Loucy (cell line): ENCODE results near the gene NRCAM.

Source experiments
- H2AFZ ChIP-seq: fragments of 200-600 bp; sonication (generic); 2 replicates; pipeline ENCODE4 v1.6.0; 2016; ENCODE audit warnings: antibody characterized with exemption, mild to moderate bottlenecking, low read length, moderate library complexity
- H3F3A ChIP-seq: fragments of 200-600 bp; 2 replicates; pipeline ENCODE4 v1.6.0; 2016; ENCODE audit warnings: antibody characterized with exemption, low read depth, mild to moderate bottlenecking
- H3K27me3 ChIP-seq: fragments of 200-600 bp; sonication (generic); 2 replicates; pipeline ENCODE4 v1.6.1; 2014; ENCODE audit warnings: low read length, mild to moderate bottlenecking; ENCODE audit not compliant: insufficient read depth, poor library complexity, severe bottlenecking
- H3K36me3 ChIP-seq: fragments of 200-600 bp; sonication (generic); 2 replicates; pipeline ENCODE4 v1.6.1; 2016; ENCODE audit warnings: low read length; ENCODE audit not compliant: insufficient read depth
- H3K4me1 ChIP-seq: fragments of 200-600 bp; sonication (generic); 2 replicates; pipeline ENCODE4 v1.5.1; 2014; ENCODE audit warnings: low read length, mild to moderate bottlenecking; ENCODE audit not compliant: insufficient read depth, poor library complexity, severe bottlenecking
- H3K4me2 ChIP-seq: fragments of 200-600 bp; sonication (generic); 2 replicates; pipeline ENCODE4 v1.6.0; 2014; ENCODE audit warnings: antibody characterized with exemption, low read length, low read depth, mild to moderate bottlenecking; ENCODE audit not compliant: poor library complexity, severe bottlenecking
- H3K4me3 ChIP-seq: fragments of 200-600 bp; sonication (generic); 2 replicates; pipeline ENCODE4 v1.5.1; 2014; ENCODE audit warnings: low read length, mild to moderate bottlenecking, mixed read lengths; ENCODE audit not compliant: poor library complexity, severe bottlenecking
- H3K79me2 ChIP-seq: fragments of 200-600 bp; sonication (generic); 2 replicates; pipeline ENCODE4 v1.6.1; 2014; ENCODE audit warnings: low read length; ENCODE audit not compliant: insufficient read depth
- H3K9ac ChIP-seq: fragments of 200-600 bp; sonication (generic); 2 replicates; pipeline ENCODE4 v1.6.0; 2014; ENCODE audit warnings: mild to moderate bottlenecking, low read depth, low read length, moderate library complexity; ENCODE audit not compliant: poor library complexity, severe bottlenecking
- H3K9me2 ChIP-seq: fragments of 200-600 bp; sonication (generic); replicated peaks from 2 replicates; pipeline ENCODE4 v1.6.1; 2016; ENCODE audit warnings: low read depth, low read length, mixed read lengths
- H3K9me3 ChIP-seq: fragments of 200-600 bp; sonication (generic); 2 replicates; pipeline ENCODE4 v1.6.1; 2014; ENCODE audit warnings: mild to moderate bottlenecking, antibody characterized with exemption, low read length, low read depth; ENCODE audit not compliant: insufficient read depth
- H4K20me1 ChIP-seq: fragments of 200-600 bp; sonication (generic); 2 replicates; pipeline ENCODE4 v1.6.0; 2014; ENCODE audit warnings: antibody characterized with exemption, low read length, mild to moderate bottlenecking; ENCODE audit not compliant: insufficient read depth, poor library complexity, severe bottlenecking
- EZH2phosphoT487 ChIP-seq: fragments of 200-600 bp; IDR thresholded peaks from 2 replicates; pipeline ENCODE4 v1.6.1; 2018; ENCODE audit warnings: antibody characterized with exemption, mild to moderate bottlenecking, moderate library complexity, borderline replicate concordance
- TF ChIP-seq, protein P1 (sequence below): fragments of 200-600 bp; sonication (generic); conservative IDR thresholded peaks from 2 replicates; pipeline ENCODE4 v1.5.1; 2014; ENCODE audit warnings: mild to moderate bottlenecking, antibody characterized with exemption, low read length

Gene NRCAM

DNA sequence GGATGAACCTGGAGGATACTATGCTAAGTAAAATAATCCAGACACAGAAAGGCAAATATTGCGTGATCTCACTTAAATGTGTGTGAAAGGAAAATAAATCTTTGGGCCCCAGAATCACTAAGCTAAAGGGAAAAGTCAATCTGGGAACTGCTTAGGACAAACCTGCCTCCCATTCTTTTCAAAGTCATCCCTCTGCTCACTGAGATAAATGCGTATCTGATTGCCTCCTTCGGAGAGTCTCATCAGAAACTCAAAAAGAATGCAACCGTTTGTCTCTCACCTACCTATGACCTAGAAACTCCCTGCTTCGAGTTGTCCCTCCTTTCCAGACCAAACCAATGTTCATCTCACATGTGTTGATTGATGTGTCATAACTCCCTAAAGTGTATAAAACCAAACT is 286.0 kb downstream of the NRCAM start:
- TF ChIP-seq, protein P1, sequence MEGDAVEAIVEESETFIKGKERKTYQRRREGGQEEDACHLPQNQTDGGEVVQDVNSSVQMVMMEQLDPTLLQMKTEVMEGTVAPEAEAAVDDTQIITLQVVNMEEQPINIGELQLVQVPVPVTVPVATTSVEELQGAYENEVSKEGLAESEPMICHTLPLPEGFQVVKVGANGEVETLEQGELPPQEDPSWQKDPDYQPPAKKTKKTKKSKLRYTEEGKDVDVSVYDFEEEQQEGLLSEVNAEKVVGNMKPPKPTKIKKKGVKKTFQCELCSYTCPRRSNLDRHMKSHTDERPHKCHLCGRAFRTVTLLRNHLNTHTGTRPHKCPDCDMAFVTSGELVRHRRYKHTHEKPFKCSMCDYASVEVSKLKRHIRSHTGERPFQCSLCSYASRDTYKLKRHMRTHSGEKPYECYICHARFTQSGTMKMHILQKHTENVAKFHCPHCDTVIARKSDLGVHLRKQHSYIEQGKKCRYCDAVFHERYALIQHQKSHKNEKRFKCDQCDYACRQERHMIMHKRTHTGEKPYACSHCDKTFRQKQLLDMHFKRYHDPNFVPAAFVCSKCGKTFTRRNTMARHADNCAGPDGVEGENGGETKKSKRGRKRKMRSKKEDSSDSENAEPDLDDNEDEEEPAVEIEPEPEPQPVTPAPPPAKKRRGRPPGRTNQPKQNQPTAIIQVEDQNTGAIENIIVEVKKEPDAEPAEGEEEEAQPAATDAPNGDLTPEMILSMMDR: no peak
- TF ChIP-seq EZH2phosphoT487: no peak
- Histone ChIP-seq H3K27me3 (no peaks in the 10 kb centered on the region), H3K36me3 (no peaks in the 10 kb centered on the region), H2AFZ (no peak overlapping the region), H3K4me3 (no peak overlapping the region), H3F3A (no peaks in the 10 kb centered on the region), H3K9ac (no peak overlapping the region), H3K4me2 (no peak overlapping the region), H3K4me1 (no peaks in the 10 kb centered on the region), H3K9me2 (no peaks in the 10 kb centered on the region), H3K79me2 (no peaks in the 10 kb centered on the region), H4K20me1 (no peaks in the 10 kb centered on the region), H3K9me3 (no peaks in the 10 kb centered on the region)

DNA sequence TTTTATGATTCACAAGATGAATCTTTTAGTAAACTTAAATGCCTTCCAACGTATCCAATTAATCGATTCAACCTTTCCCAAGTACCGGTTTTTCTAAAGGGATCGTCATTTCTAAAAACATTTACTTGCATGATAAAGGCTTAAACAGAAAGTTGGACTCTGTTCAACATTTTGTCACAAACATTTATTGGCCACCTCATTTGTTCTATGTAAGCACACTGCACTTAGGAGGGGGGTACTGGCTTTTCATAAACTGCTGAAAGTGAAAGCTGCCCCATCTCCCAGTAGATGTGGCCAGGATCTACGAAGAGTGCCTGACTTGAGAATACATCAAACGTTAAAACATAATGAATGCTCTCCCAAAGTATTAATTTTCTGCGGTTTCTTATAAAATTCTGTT is 288.8 kb downstream of the NRCAM start:
- no peaks in the 10 kb centered on the region for H3K9me2 ChIP-seq
- no peaks in the 10 kb centered on the region for H3F3A ChIP-seq
- TF ChIP-seq, protein P1: no peak
- TF ChIP-seq EZH2phosphoT487: no peak
- H2AFZ ChIP-seq: no peak overlapping the region
- no peaks in the 10 kb centered on the region for H4K20me1 ChIP-seq
- H3K79me2 ChIP-seq: no peaks in the 10 kb centered on the region
- no peaks in the 10 kb centered on the region for H3K36me3 ChIP-seq
- H3K4me2 ChIP-seq: no peak overlapping the region
- no peaks in the 10 kb centered on the region for H3K9me3 ChIP-seq
- H3K4me3 ChIP-seq: no peak overlapping the region
- H3K9ac ChIP-seq: no peak overlapping the region
- no peaks in the 10 kb centered on the region for H3K4me1 ChIP-seq
- H3K27me3 ChIP-seq: no peaks in the 10 kb centered on the region

DNA sequence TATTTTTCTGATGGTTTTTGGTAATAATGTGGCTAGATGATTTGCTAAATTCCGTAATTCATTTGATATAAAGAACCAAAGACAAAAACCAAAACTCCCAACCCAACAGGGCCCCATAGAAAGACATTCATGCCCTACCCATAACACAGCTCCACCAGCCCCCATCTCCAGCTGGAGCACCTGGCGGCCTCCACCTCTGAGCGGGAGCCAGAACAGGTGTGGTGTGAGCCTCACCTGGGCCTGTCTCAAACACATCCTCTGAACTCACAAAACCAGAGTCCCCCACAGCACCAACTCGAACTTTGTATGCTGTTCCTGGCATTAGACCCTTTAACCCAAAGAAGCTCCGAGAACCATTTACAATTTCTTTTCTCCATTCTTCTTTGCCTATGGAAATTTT is 289.5 kb downstream of the NRCAM start:
- H4K20me1 ChIP-seq: no peaks in the 10 kb centered on the region
- H3K9me2 ChIP-seq: no peaks in the 10 kb centered on the region
- H3K79me2 ChIP-seq: no peaks in the 10 kb centered on the region
- H2AFZ ChIP-seq: no peak overlapping the region
- no peak overlapping the region for H3K4me2 ChIP-seq
- H3K9ac ChIP-seq: no peak overlapping the region
- H3K4me1 ChIP-seq: no peaks in the 10 kb centered on the region
- no peak overlapping the region for H3K4me3 ChIP-seq
- no peaks in the 10 kb centered on the region for H3K9me3 ChIP-seq
- no peaks in the 10 kb centered on the region for H3K27me3 ChIP-seq
- no peaks in the 10 kb centered on the region for H3K36me3 ChIP-seq
- no peak for TF ChIP-seq EZH2phosphoT487
- TF ChIP-seq, protein P1: no peak
- no peaks in the 10 kb centered on the region for H3F3A ChIP-seq
